Measurements from ENCODE around the gene DENND4C.
"Not testable (repeated sequence)": the region's sequence is repeated elsewhere in the genome, so short reads cannot be mapped to it uniquely, and the experiment has no call there.

DENND4C gene

DNA sequence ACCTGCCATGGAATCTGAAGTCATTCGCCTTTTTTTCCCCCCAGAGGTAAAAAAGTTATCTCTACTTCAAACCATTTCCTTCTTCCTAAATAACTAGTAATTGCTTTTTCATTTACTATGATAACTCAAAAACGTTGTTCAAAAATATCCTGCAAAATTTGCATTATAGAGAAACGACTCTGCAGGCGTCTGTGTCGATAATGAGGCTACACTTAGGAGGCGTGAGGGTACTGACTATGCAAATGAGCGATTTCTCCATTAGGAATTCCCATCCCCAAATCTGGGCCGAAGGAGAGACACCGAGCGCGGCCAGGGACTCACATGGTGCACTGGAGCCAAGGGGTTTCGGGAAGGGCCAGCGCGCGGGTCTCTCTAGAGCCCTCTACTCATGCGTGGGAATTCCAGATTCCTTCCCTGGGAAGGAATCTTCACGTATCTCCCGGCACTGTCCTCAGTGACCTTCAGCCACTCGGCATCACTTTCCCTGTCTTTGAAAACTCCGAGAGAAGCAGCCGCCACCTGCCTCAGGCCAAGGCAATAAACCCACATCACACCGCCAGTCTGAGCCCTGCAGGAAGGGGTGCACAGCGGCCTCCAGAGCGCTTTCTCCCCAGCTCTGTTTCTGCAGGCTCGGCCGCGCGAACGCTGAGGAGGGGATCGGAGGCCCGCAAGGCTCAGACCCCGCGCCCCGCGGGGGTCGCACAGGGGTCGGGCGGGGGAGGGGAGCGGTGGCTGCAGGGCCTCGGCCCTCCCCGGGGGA is 718 bp upstream of the DENND4C start:
- H3K9me3 ChIP-seq (ENCODE audit: insufficient read depth, low read depth, low read length), result no peaks in the 10 kb centered on the region
- peaks cover 22% of the 10 kb centered on the region for H3K4me1 ChIP-seq (ENCODE audit: insufficient read depth, low read length)
- H3K27ac ChIP-seq (ENCODE audit: low read length), result peak overlapping the region; percentile 94
- no peaks in the 10 kb centered on the region for H3K36me3 ChIP-seq (ENCODE audit: insufficient read depth, low read depth, low read length)
- H3K9ac ChIP-seq (ENCODE audit: low read depth, low read length), result peak overlapping the region; percentile 98
- H3K27me3 ChIP-seq (ENCODE audit: insufficient read depth, low read length), result no peaks in the 10 kb centered on the region
- H3K4me3 ChIP-seq (ENCODE audit: low read length), result peak overlapping the region; percentile 95

- H3K27ac ChIP-seq (ENCODE audit: low read length), result peak overlapping the region; percentile 56
- peak overlapping the region; percentile 95 for H3K4me3 ChIP-seq (ENCODE audit: low read length)
- H3K4me1 ChIP-seq (ENCODE audit: insufficient read depth, low read length), result peaks cover 22% of the 10 kb centered on the region
- H3K36me3 ChIP-seq (ENCODE audit: insufficient read depth, low read depth, low read length), result no peaks in the 10 kb centered on the region
- H3K9ac ChIP-seq (ENCODE audit: low read depth, low read length), result peak overlapping the region; percentile 98; the same call in 1 of the 2 replicates
- no peaks in the 10 kb centered on the region for H3K9me3 ChIP-seq (ENCODE audit: insufficient read depth, low read depth, low read length)
- H3K27me3 ChIP-seq (ENCODE audit: insufficient read depth, low read length), result no peaks in the 10 kb centered on the region
These were observed 822 bp downstream of the DENND4C start for GRCh38 chr9:19231126-19231903.

- H3K4me1 ChIP-seq (ENCODE audit: insufficient read depth, low read length), result peaks cover 22% of the 10 kb centered on the region
- H3K4me3 ChIP-seq (ENCODE audit: low read length), result peak overlapping the region; percentile 95
- H3K36me3 ChIP-seq (ENCODE audit: insufficient read depth, low read depth, low read length), result no peaks in the 10 kb centered on the region
- H3K9ac ChIP-seq (ENCODE audit: low read depth, low read length), result peak overlapping the region; percentile 98; the same call in 1 of the 2 replicates
- H3K27ac ChIP-seq (ENCODE audit: low read length), result no peak overlapping the region
- H3K27me3 ChIP-seq (ENCODE audit: insufficient read depth, low read length), result no peaks in the 10 kb centered on the region
- no peaks in the 10 kb centered on the region for H3K9me3 ChIP-seq (ENCODE audit: insufficient read depth, low read depth, low read length)
These were observed 1.7 kb downstream of the DENND4C start for GRCh38 chr9:19231904-19232822.

DNA sequence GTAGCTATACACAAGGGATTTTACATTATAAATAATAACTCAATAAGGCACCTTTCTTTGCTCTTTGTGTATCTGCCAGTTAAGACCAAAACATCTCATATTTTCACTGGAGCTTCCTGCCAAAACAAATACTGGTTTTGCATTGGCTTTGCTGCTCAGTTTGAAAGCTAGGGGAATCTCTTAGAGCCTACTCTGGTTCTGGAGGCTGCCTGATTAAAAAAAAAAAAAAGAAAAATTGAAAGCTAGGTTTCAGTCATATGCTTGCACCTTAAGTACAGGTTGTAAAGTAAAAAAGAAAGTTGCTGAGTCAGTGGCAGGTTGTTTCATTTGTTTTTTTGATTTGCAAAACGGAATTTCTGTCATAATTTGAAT is 2.3 kb downstream of the DENND4C start:
- Histone ChIP-seq H3K9ac (ENCODE audit: low read depth, low read length) (no peak overlapping the region; the same call in 1 of the 2 replicates), H3K27ac (ENCODE audit: low read length) (no peak overlapping the region), H3K27me3 (ENCODE audit: insufficient read depth, low read length) (no peaks in the 10 kb centered on the region), H3K36me3 (ENCODE audit: insufficient read depth, low read depth, low read length) (no peaks in the 10 kb centered on the region), H3K4me3 (ENCODE audit: low read length) (peak overlapping the region; percentile 95), H3K9me3 (ENCODE audit: insufficient read depth, low read depth, low read length) (no peaks in the 10 kb centered on the region), H3K4me1 (ENCODE audit: insufficient read depth, low read length) (peaks cover 22% of the 10 kb centered on the region)

DNA sequence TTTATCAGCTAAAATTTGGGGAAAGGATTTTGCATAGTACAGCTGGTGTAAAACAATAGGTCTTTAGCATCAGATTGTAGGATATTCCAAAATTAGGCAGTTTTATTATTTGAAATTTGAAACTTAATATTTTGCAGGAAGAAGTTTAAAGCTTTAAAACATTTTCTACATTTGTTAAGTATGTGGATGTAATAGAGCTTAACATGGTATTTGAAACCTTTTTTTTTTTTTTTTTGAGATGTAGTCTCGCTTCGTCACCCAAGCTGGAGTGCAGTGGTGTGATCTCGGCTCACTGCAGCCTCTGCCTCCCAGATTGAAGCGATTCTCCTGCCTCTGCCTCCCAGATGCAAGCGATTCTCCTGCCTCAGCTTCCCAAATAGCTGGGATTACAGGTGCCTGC is 2.9 kb downstream of the DENND4C start:
- H3K9ac ChIP-seq (ENCODE audit: low read depth, low read length), result no peak overlapping the region; the same call in 1 of the 2 replicates
- peak overlapping the region; percentile 95 for H3K4me3 ChIP-seq (ENCODE audit: low read length)
- H3K4me1 ChIP-seq (ENCODE audit: insufficient read depth, low read length), result peaks cover 22% of the 10 kb centered on the region
- H3K27me3 ChIP-seq (ENCODE audit: insufficient read depth, low read length), result no peaks in the 10 kb centered on the region
- no peak overlapping the region for H3K27ac ChIP-seq (ENCODE audit: low read length)
- no peaks in the 10 kb centered on the region for H3K36me3 ChIP-seq (ENCODE audit: insufficient read depth, low read depth, low read length)
- H3K9me3 ChIP-seq (ENCODE audit: insufficient read depth, low read depth, low read length), result no peaks in the 10 kb centered on the region

DNA sequence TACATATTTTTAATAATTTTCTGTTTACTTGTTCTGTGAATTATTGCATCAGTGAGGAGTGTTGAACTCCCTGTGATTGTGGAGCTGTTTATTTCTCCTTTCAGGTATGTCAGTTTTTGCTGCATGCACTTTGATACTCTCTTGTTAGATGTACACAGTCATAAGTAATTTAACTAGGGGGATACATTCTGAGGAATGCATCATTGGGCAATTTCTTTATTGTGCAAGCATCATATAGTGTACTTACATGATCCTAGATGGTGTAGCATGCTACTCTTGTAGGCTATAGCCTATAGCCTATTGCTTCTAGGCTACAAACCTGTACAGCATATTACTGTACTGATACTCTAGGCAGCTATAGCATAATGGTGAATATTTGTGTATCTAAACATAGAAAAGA is 9.5 kb downstream of the DENND4C start:
- no peak overlapping the region for H3K9ac ChIP-seq (ENCODE audit: low read depth, low read length)
- no peak overlapping the region for H3K4me3 ChIP-seq (ENCODE audit: low read length)
- no peaks in the 10 kb centered on the region for H3K9me3 ChIP-seq (ENCODE audit: insufficient read depth, low read depth, low read length)
- H3K27me3 ChIP-seq (ENCODE audit: insufficient read depth, low read length), result no peaks in the 10 kb centered on the region
- H3K27ac ChIP-seq (ENCODE audit: low read length), result no peak overlapping the region
- no peaks in the 10 kb centered on the region for H3K4me1 ChIP-seq (ENCODE audit: insufficient read depth, low read length)
- peaks cover 7% of the 10 kb centered on the region for H3K36me3 ChIP-seq (ENCODE audit: insufficient read depth, low read depth, low read length)

DNA sequence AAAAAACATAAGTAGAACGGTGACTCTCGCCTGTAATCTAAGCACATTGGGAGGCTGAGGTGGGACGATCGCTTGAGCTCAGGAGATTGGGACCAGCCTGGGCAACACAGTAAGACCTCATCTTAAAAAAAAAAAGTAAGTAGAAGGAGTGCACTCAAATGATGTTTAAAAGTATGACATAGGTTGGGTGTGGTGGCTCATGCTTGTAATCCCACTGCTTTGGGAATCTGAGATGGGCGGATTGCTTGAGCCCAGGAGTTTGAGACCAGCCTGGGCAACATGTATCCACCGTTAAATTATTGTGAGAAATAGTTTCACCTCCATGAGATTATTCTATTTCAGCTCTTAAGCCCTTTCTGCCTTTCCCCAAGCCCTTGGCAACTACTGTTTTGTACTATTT is 11.2 kb downstream of the DENND4C start:
- H3K9ac ChIP-seq (ENCODE audit: low read depth, low read length), result no peak overlapping the region
- H3K27ac ChIP-seq (ENCODE audit: low read length), result no peak overlapping the region
- H3K27me3 ChIP-seq (ENCODE audit: insufficient read depth, low read length), result no peaks in the 10 kb centered on the region
- no peak overlapping the region for H3K4me3 ChIP-seq (ENCODE audit: low read length)
- no peaks in the 10 kb centered on the region for H3K4me1 ChIP-seq (ENCODE audit: insufficient read depth, low read length)
- peaks cover 7% of the 10 kb centered on the region for H3K36me3 ChIP-seq (ENCODE audit: insufficient read depth, low read depth, low read length)
- H3K9me3 ChIP-seq (ENCODE audit: insufficient read depth, low read depth, low read length), result no peaks in the 10 kb centered on the region

- no peak overlapping the region for H3K9ac ChIP-seq (ENCODE audit: low read depth, low read length)
- no peaks in the 10 kb centered on the region for H3K9me3 ChIP-seq (ENCODE audit: insufficient read depth, low read depth, low read length)
- peaks cover 7% of the 10 kb centered on the region for H3K36me3 ChIP-seq (ENCODE audit: insufficient read depth, low read depth, low read length)
- H3K27me3 ChIP-seq (ENCODE audit: insufficient read depth, low read length), result no peaks in the 10 kb centered on the region
- H3K27ac ChIP-seq (ENCODE audit: low read length), result no peak overlapping the region
- no peak overlapping the region for H3K4me3 ChIP-seq (ENCODE audit: low read length)
- no peaks in the 10 kb centered on the region for H3K4me1 ChIP-seq (ENCODE audit: insufficient read depth, low read length)
These were observed 13.0 kb downstream of the DENND4C start for GRCh38 chr9:19243366-19244033.

DNA sequence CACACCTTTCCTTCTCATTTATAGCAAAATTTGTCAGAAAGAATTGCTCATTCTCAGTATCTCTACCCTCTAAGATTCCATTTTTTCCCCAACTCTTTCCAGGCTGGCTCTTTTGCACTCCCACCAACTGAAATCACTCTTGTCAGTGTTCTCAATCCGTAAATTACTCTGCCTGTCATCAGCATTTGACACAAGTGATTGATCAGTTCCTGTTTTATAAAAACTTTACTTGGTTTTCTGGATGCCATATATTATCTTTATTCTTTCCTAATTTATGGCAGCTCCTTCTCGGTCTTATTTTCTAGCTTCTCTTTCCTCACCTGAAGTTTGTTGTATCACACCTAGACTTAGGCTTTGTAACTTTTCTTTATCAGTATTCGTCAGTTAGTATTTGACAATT is 16.4 kb downstream of the DENND4C start:
- no peak overlapping the region for H3K27ac ChIP-seq (ENCODE audit: low read length)
- H3K4me3 ChIP-seq (ENCODE audit: low read length), result no peak overlapping the region
- no peaks in the 10 kb centered on the region for H3K27me3 ChIP-seq (ENCODE audit: insufficient read depth, low read length)
- no peaks in the 10 kb centered on the region for H3K9me3 ChIP-seq (ENCODE audit: insufficient read depth, low read depth, low read length)
- H3K4me1 ChIP-seq (ENCODE audit: insufficient read depth, low read length), result peaks cover 12% of the 10 kb centered on the region; the same call in 1 of the 2 replicates
- H3K36me3 ChIP-seq (ENCODE audit: insufficient read depth, low read depth, low read length), result no peaks in the 10 kb centered on the region
- no peak overlapping the region for H3K9ac ChIP-seq (ENCODE audit: low read depth, low read length)

- Histone ChIP-seq H3K27ac (ENCODE audit: low read length) (no peak overlapping the region), H3K36me3 (ENCODE audit: insufficient read depth, low read depth, low read length) (no peaks in the 10 kb centered on the region), H3K9me3 (ENCODE audit: insufficient read depth, low read depth, low read length) (no peaks in the 10 kb centered on the region), H3K4me1 (ENCODE audit: insufficient read depth, low read length) (peaks cover 13% of the 10 kb centered on the region; the same call in 1 of the 2 replicates), H3K9ac (ENCODE audit: low read depth, low read length) (no peak overlapping the region), H3K27me3 (ENCODE audit: insufficient read depth, low read length) (no peaks in the 10 kb centered on the region), H3K4me3 (ENCODE audit: low read length) (no peak overlapping the region)
These were observed 16.9 kb downstream of the DENND4C start for GRCh38 chr9:19247420-19247819.

- not testable (repeated sequence) for H3K4me3 ChIP-seq (ENCODE audit: low read length); H3K27ac ChIP-seq (ENCODE audit: low read length); H3K27me3 ChIP-seq (ENCODE audit: insufficient read depth, low read length); H3K36me3 ChIP-seq (ENCODE audit: insufficient read depth, low read depth, low read length); H3K9me3 ChIP-seq (ENCODE audit: insufficient read depth, low read depth, low read length)
- peaks cover 13% of the 10 kb centered on the region; the same call in 1 of the 2 replicates for H3K4me1 ChIP-seq (ENCODE audit: insufficient read depth, low read length)
- H3K9ac ChIP-seq (ENCODE audit: low read depth, low read length), result peak overlapping the region; percentile 20; the same call in 1 of the 2 replicates
These were observed 19.9 kb downstream of the DENND4C start for GRCh38 chr9:19250346-19250745.

All from iPS-20b (cell line).